HEK293 (cell line): Measurements from ENCODE around the gene COL19A1.

Source experiments
- CTCF ChIA-PET: fragments of 350-600 bp; formaldehyde crosslinking; extraction: SDS; loops from one replicate; lab custom pipeline; 2021; ENCODE audit warnings: antibody characterized with exemption; lab: Yijun Ruan, JAX
- POLR2A ChIA-PET: fragments of 300-600 bp; formaldehyde crosslinking; extraction: SDS; loops from one replicate; lab custom pipeline; 2020; ENCODE audit warnings: antibody characterized with exemption, inconsistent platforms; lab: Yijun Ruan, JAX
- H3K27ac ChIP-seq: fragments of 200-500 bp; sonication (Bioruptor generic); 2 replicates; pipeline ENCODE4 v1.5.1; 2014; ENCODE audit warnings: low read depth, low read length, control low read depth, inconsistent platforms; ENCODE audit errors: extremely low read depth
- H3K36me3 ChIP-seq, 2 experiments: fragments of 200-500 bp in 1 of 2; sonication (Bioruptor generic) in 1 of 2; 1 replicate in 1 of 2; 2 replicates in 1 of 2; pipeline ENCODE4 v1.5.1; 2014 to 2017; ENCODE audit warnings: inconsistent platforms in 2 of 2, low read length in 2 of 2; ENCODE audit not compliant: control insufficient read depth in 2 of 2, insufficient read depth in 1 of 2
- H3K4me1 ChIP-seq: fragments of 200-500 bp; sonication (Bioruptor generic); 2 replicates; pipeline ENCODE4 v1.5.1; 2014; ENCODE audit warnings: mild to moderate bottlenecking, low read length, inconsistent platforms; ENCODE audit not compliant: control insufficient read depth, insufficient read depth
- H3K4me3 ChIP-seq: 2 replicates; pipeline ENCODE4 v1.5.1; 2011; ENCODE audit warnings: low read depth, mild to moderate bottlenecking, control low read depth, low read length, moderate library complexity
- H3K9me3 ChIP-seq: fragments of 200-500 bp; sonication (Bioruptor generic); 2 replicates; pipeline ENCODE4 v1.5.1; 2014; ENCODE audit warnings: low read depth, low read length, inconsistent platforms; ENCODE audit not compliant: control insufficient read depth, insufficient read depth
- BCL11A ChIP-seq: fragments of 450-650 bp; formaldehyde crosslinking; IDR thresholded peaks from 2 replicates; pipeline ENCODE4 v1.5.1; 2016; ENCODE audit warnings: low read depth, missing biosample characterization, missing genetic modification characterization
- EGR2 ChIP-seq: fragments of 450-650 bp; formaldehyde crosslinking; IDR thresholded peaks from 2 replicates; pipeline ENCODE4 v1.5.1; 2016; ENCODE audit warnings: low read depth, missing biosample characterization, missing genetic modification characterization
- HOXD13 ChIP-seq: sonication (generic); formaldehyde crosslinking; IDR thresholded peaks from 2 replicates; pipeline ENCODE4 v1.8.0; 2022; ENCODE audit warnings: missing genetic modification reagents, borderline replicate concordance
- IKZF3 ChIP-seq: fragments of 450-650 bp; IDR thresholded peaks from 2 replicates; pipeline ENCODE4 v1.5.0; 2018; ENCODE audit warnings: missing biosample characterization, mild to moderate bottlenecking, missing genetic modification characterization, moderate library complexity
- KLF10 ChIP-seq: fragments of 450-650 bp; IDR thresholded peaks from 2 replicates; pipeline ENCODE4 v1.5.1; 2018; ENCODE audit warnings: missing biosample characterization, mild to moderate bottlenecking, missing genetic modification characterization
- PATZ1 ChIP-seq: fragments of 450-650 bp; formaldehyde crosslinking; IDR thresholded peaks from 2 replicates; pipeline ENCODE4 v1.5.1; 2016; ENCODE audit warnings: missing biosample characterization, missing genetic modification characterization
- RBAK ChIP-seq: fragments of 450-650 bp; formaldehyde crosslinking; IDR thresholded peaks from 2 replicates; pipeline ENCODE4 v1.5.1; 2016; ENCODE audit warnings: missing biosample characterization, missing genetic modification characterization
- REST ChIP-seq: fragments of 450-650 bp; formaldehyde crosslinking; IDR thresholded peaks from 2 replicates; pipeline ENCODE4 v1.5.1; 2016; ENCODE audit warnings: missing biosample characterization, missing genetic modification characterization
- SCRT1 ChIP-seq: fragments of 450-650 bp; formaldehyde crosslinking; IDR thresholded peaks from 2 replicates; pipeline ENCODE4 v1.5.1; 2016; ENCODE audit warnings: missing biosample characterization, missing genetic modification characterization, borderline replicate concordance
- YY2 ChIP-seq: fragments of 450-650 bp; formaldehyde crosslinking; IDR thresholded peaks from 2 replicates; pipeline ENCODE4 v1.5.1; 2016; ENCODE audit warnings: missing biosample characterization, missing genetic modification characterization
- ZEB2 ChIP-seq: fragments of 450-650 bp; formaldehyde crosslinking; IDR thresholded peaks from 2 replicates; pipeline ENCODE4 v1.5.1; 2016; ENCODE audit warnings: missing biosample characterization, missing genetic modification characterization
- ZNF112 ChIP-seq: fragments of 450-650 bp; formaldehyde crosslinking; IDR thresholded peaks from 2 replicates; pipeline ENCODE4 v1.5.0; 2017; ENCODE audit warnings: missing biosample characterization, missing genetic modification characterization
- ZNF132 ChIP-seq: fragments of 450-650 bp; formaldehyde crosslinking; IDR thresholded peaks from 2 replicates; pipeline ENCODE4 v1.5.1; 2017; ENCODE audit warnings: missing biosample characterization, missing genetic modification characterization, borderline replicate concordance
- ZNF37A ChIP-seq: fragments of 450-650 bp; IDR thresholded peaks from 2 replicates; pipeline ENCODE4 v1.5.1; 2018; ENCODE audit warnings: missing biosample characterization, missing genetic modification characterization
- ZNF521 ChIP-seq: fragments of 450-650 bp; formaldehyde crosslinking; IDR thresholded peaks from 2 replicates; pipeline ENCODE4 v1.5.1; 2017; ENCODE audit warnings: missing biosample characterization, mild to moderate bottlenecking, missing genetic modification characterization
- ZNF747 ChIP-seq: fragments of 450-650 bp; formaldehyde crosslinking; IDR thresholded peaks from 2 replicates; pipeline ENCODE4 v1.5.1; 2016; ENCODE audit warnings: missing biosample characterization, missing genetic modification characterization
- ZNF776 ChIP-seq: fragments of 450-650 bp; formaldehyde crosslinking; IDR thresholded peaks from 2 replicates; pipeline ENCODE4 v1.5.0; 2017; ENCODE audit warnings: missing biosample characterization, missing genetic modification characterization, borderline replicate concordance
- ZNF837 ChIP-seq: fragments of 450-650 bp; formaldehyde crosslinking; IDR thresholded peaks from 2 replicates; pipeline ENCODE4 v1.5.1; 2016; ENCODE audit warnings: missing biosample characterization, missing genetic modification characterization
- TF ChIP-seq, protein P1 (sequence below): IDR thresholded peaks from 2 replicates; pipeline ENCODE4 v1.6.1; 2011; ENCODE audit warnings: mild to moderate bottlenecking, low read depth, low read length, borderline replicate concordance
- TF ChIP-seq, protein P2 (sequence below): fragments of 450-650 bp; formaldehyde crosslinking; IDR thresholded peaks from 2 replicates; pipeline ENCODE4 v1.5.1; 2016; ENCODE audit warnings: missing biosample characterization, missing genetic modification characterization
- TF ChIP-seq, protein P3 (sequence below): fragments of 450-650 bp; formaldehyde crosslinking; IDR thresholded peaks from 2 replicates; pipeline ENCODE4 v1.5.1; 2017; ENCODE audit warnings: missing biosample characterization, missing genetic modification characterization

Gene COL19A1

GRCh38 chr6:70253923-70254322 is 387.6 kb downstream of the COL19A1 start (continued):
- TF ChIP-seq REST (tag by site-specific recombination) (no peak), HOXD13 (CRISPR knock-in tag) (no peak), SCRT1 (tag by site-specific recombination) (no peak)

DNA sequence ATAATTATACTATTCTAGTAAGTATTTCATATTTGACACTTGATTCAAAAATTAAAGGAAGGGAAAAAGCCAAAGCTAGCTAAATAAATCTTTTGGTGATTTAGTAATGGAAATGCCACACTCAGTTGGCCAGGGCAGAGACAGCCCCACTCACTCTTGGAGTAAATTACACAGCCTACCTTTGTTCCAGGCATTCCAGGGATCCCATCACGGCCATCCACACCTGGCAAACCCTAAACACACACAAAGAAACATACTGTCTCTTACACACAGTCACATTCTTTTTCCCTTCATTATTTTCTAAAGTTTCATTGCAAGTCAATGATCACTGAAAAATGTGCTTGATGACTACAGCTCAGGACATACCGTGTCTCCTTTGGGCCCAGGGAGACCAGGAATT is 388.4 kb downstream of the COL19A1 start:
- ChIA-PET CTCF (interaction anchor here (0.6 to 2.9 kb wide), 3 partner anchors 34 to 311 kb away, joined by 3 to 11 read pairs (median 3); no protein-coding TSS in a partner anchor), POLR2A (no interaction called here)
- Histone ChIP-seq H3K36me3 (no peaks in the 10 kb centered on the region), H3K27ac (no peak overlapping the region), H3K9me3 (no peaks in the 10 kb centered on the region), H3K4me3 (no peak overlapping the region), H3K4me1 (no peaks in the 10 kb centered on the region)
- no peak for TF ChIP-seq ZNF521 (tag by site-specific recombination)
- TF ChIP-seq ZNF837 (tag by site-specific recombination): no peak
- no peak for TF ChIP-seq YY2 (tag by site-specific recombination)
- no peak for TF ChIP-seq ZEB2 (tag by site-specific recombination)
- TF ChIP-seq, protein P1, sequence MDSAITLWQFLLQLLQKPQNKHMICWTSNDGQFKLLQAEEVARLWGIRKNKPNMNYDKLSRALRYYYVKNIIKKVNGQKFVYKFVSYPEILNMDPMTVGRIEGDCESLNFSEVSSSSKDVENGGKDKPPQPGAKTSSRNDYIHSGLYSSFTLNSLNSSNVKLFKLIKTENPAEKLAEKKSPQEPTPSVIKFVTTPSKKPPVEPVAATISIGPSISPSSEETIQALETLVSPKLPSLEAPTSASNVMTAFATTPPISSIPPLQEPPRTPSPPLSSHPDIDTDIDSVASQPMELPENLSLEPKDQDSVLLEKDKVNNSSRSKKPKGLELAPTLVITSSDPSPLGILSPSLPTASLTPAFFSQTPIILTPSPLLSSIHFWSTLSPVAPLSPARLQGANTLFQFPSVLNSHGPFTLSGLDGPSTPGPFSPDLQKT: no peak
- no peak for TF ChIP-seq EGR2
- TF ChIP-seq IKZF3 (tag by site-specific recombination): no peak
- TF ChIP-seq KLF10 (tag by site-specific recombination): no peak
- TF ChIP-seq PATZ1 (tag by site-specific recombination): no peak
- no peak for TF ChIP-seq ZNF747

GRCh38 chr6:70257768-70258273 is 391.5 kb downstream of the COL19A1 start:
- ChIA-PET POLR2A (no interaction called here), CTCF (interaction anchor here (1.2 kb wide), 1 partner anchor 38 kb away, joined by 4 read pairs; no protein-coding TSS in a partner anchor)
- no peaks in the 10 kb centered on the region for H3K9me3 ChIP-seq
- H3K4me1 ChIP-seq: no peaks in the 10 kb centered on the region
- H3K4me3 ChIP-seq: no peak overlapping the region
- H3K27ac ChIP-seq: no peak overlapping the region
- TF ChIP-seq, protein P2, sequence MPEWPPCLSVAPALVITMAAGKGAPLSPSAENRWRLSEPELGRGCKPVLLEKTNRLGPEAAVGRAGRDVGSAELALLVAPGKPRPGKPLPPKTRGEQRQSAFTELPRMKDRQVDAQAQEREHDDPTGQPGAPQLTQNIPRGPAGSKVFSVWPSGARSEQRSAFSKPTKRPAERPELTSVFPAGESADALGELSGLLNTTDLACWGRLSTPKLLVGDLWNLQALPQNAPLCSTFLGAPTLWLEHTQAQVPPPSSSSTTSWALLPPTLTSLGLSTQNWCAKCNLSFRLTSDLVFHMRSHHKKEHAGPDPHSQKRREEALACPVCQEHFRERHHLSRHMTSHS (tag by site-specific recombination): no peak
- TF ChIP-seq, protein P3, sequence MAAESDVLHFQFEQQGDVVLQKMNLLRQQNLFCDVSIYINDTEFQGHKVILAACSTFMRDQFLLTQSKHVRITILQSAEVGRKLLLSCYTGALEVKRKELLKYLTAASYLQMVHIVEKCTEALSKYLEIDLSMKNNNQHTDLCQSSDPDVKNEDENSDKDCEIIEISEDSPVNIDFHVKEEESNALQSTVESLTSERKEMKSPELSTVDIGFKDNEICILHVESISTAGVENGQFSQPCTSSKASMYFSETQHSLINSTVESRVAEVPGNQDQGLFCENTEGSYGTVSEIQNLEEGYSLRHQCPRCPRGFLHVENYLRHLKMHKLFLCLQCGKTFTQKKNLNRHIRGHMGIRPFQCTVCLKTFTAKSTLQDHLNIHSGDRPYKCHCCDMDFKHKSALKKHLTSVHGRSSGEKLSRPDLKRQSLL (tag by site-specific recombination): no peak
- TF ChIP-seq ZNF776: no peak
- no peak for TF ChIP-seq ZNF132
- no peak for TF ChIP-seq ZNF112 (tag by site-specific recombination)
- TF ChIP-seq ZNF37A (tag by site-specific recombination): no peak
- TF ChIP-seq BCL11A: no peak
- no peak for TF ChIP-seq RBAK (tag by site-specific recombination)
- TF ChIP-seq, all 188 proteins: peak for 0
- no peaks in the 10 kb centered on the region for H3K36me3 ChIP-seq
